Hepatocyte (in vitro differentiated cells): ENCODE measurements around the gene RFTN1. TPM values are rescaled to one million over a fixed set of nuclear protein-coding genes. Genes with fewer than 3 reads are reported as not detected.

ENCODE experiments used
- DNase-seq: peaks from one replicate; pipeline ENCODE4 v3.0.0-alpha.2; 2016; ENCODE audit warnings: low spot score
- H2AFZ ChIP-seq: fragments of 200-600 bp; sonication (generic); 2 replicates; pipeline ENCODE4 v1.6.0; 2016; ENCODE audit warnings: antibody characterized with exemption, mild to moderate bottlenecking
- H3K27ac ChIP-seq: fragments of 200-600 bp; sonication (generic); 2 replicates; pipeline ENCODE4 v1.5.1; 2016; ENCODE audit warnings: mild to moderate bottlenecking
- H3K27me3 ChIP-seq: fragments of 200-600 bp; sonication (generic); 2 replicates; pipeline ENCODE4 v1.6.1; 2016
- H3K36me3 ChIP-seq: fragments of 200-600 bp; sonication (generic); replicated peaks from 2 replicates; pipeline ENCODE4 v1.5.1; 2016; ENCODE audit warnings: low read depth; ENCODE audit not compliant: insufficient read depth
- H3K4me1 ChIP-seq: fragments of 200-600 bp; sonication (generic); 2 replicates; pipeline ENCODE4 v1.5.1; 2016; ENCODE audit warnings: mild to moderate bottlenecking, moderate library complexity; ENCODE audit not compliant: insufficient read depth
- H3K4me2 ChIP-seq: fragments of 200-600 bp; sonication (generic); 2 replicates; pipeline ENCODE4 v1.6.0; 2016
- H3K4me3 ChIP-seq: fragments of 200-600 bp; sonication (generic); 2 replicates; pipeline ENCODE4 v1.5.1; 2016; ENCODE audit warnings: mild to moderate bottlenecking
- H3K79me2 ChIP-seq: fragments of 200-600 bp; sonication (generic); 2 replicates; pipeline ENCODE4 v1.6.0; 2017; ENCODE audit warnings: mild to moderate bottlenecking
- H3K9me2 ChIP-seq: fragments of 200-600 bp; sonication (generic); replicated peaks from 2 replicates; pipeline ENCODE4 v1.6.0; 2017; ENCODE audit warnings: mild to moderate bottlenecking; ENCODE audit not compliant: insufficient read depth
- H3K9me3 ChIP-seq: fragments of 200-600 bp; sonication (generic); 2 replicates; pipeline ENCODE4 v1.5.1; 2016; ENCODE audit warnings: low read depth, mild to moderate bottlenecking
- H4K20me1 ChIP-seq: fragments of 200-600 bp; sonication (generic); 2 replicates; pipeline ENCODE4 v1.6.0; 2016; ENCODE audit warnings: mild to moderate bottlenecking; ENCODE audit not compliant: insufficient read depth, poor library complexity, severe bottlenecking
- EZH2 ChIP-seq: fragments of 200-600 bp; sonication (generic); IDR thresholded peaks from 2 replicates; pipeline ENCODE4 v1.6.1; 2016; ENCODE audit warnings: antibody characterized with exemption, mild to moderate bottlenecking, borderline replicate concordance
- EZH2phosphoT487 ChIP-seq: fragments of 200-600 bp; sonication (generic); IDR thresholded peaks from one replicate; pipeline ENCODE4 v1.6.1; 2018; ENCODE audit warnings: antibody characterized with exemption, mild to moderate bottlenecking, low read depth, moderate library complexity; ENCODE audit not compliant: unreplicated experiment, severe bottlenecking
- WGBS: methylation state at CpG from one replicate; pipeline ENCODE4 v1.1.6; 2016; ENCODE audit warnings: low lambda C conversion rate; ENCODE audit errors: missing lambda C conversion rate; 5-methylcytosine and 5-hydroxymethylcytosine counted together
- polyA plus RNA-seq: library from polyadenylated mRNA; unstranded; fragments of >200 nt; fragmentation: Nextera tagmentation; extraction: Ambion mirVana; gene quantifications from 2 replicates; pipeline ENCODE4 v1.2.1, GENCODE V29; 2016
- total RNA-seq: library from RNA; depleted of rRNA; stranded (reverse); fragments of >200 nt; gene quantifications from 2 replicates; pipeline ENCODE4 v1.2.3, GENCODE V29; 2014
- TF ChIP-seq, protein P1 (sequence below): fragments of 200-600 bp; sonication (generic); IDR thresholded peaks from 2 replicates; pipeline ENCODE4 v1.5.1; 2016; ENCODE audit warnings: antibody characterized with exemption, mild to moderate bottlenecking; ENCODE audit not compliant: poor library complexity

Gene RFTN1
- total and polyA plus RNA-seq, 2 experiments from 2014 or later, result 10.0 to 14.9 TPM

DNA sequence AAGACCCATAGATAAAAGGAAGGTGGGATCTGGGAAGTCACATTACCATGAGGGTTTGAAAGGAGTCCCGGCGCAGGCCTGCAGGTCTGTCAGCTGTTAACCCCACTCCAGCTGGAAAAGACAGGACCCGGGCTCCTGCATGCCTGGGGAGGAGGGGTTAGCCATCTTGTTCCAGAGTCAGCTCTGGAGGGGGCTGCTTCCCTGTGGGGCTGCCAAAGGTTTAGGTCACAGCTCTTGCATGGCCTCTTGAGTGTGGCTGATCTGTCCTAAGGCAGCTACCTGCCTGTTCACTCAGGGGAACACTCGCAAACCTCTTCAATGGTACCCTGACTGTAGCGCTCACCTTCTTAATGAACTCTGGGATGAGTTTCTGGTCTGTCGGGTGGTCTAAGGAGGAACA, 104.5 kb downstream of the RFTN1 start:
- H3K79me2 ChIP-seq, result no peaks in the 10 kb centered on the region
- H3K4me2 ChIP-seq, result no peak overlapping the region
- no peaks in the 10 kb centered on the region for H3K4me1 ChIP-seq
- no peaks in the 10 kb centered on the region for H4K20me1 ChIP-seq
- H3K36me3 ChIP-seq, result no peaks in the 10 kb centered on the region
- H2AFZ ChIP-seq, result no peak overlapping the region
- TF ChIP-seq EZH2phosphoT487 (no peak), EZH2 (no peak)
- TF ChIP-seq, protein P1, sequence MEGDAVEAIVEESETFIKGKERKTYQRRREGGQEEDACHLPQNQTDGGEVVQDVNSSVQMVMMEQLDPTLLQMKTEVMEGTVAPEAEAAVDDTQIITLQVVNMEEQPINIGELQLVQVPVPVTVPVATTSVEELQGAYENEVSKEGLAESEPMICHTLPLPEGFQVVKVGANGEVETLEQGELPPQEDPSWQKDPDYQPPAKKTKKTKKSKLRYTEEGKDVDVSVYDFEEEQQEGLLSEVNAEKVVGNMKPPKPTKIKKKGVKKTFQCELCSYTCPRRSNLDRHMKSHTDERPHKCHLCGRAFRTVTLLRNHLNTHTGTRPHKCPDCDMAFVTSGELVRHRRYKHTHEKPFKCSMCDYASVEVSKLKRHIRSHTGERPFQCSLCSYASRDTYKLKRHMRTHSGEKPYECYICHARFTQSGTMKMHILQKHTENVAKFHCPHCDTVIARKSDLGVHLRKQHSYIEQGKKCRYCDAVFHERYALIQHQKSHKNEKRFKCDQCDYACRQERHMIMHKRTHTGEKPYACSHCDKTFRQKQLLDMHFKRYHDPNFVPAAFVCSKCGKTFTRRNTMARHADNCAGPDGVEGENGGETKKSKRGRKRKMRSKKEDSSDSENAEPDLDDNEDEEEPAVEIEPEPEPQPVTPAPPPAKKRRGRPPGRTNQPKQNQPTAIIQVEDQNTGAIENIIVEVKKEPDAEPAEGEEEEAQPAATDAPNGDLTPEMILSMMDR, result no peak
- DNase-seq, result no peak
- H3K9me2 ChIP-seq, result no peaks in the 10 kb centered on the region
- H3K27me3 ChIP-seq, result no peaks in the 10 kb centered on the region
- no peaks in the 10 kb centered on the region for H3K9me3 ChIP-seq
- no peak overlapping the region for H3K27ac ChIP-seq
- 84% methylated on average over 6 of the region's 6 CpGs for WGBS
- H3K4me3 ChIP-seq, result no peak overlapping the region

DNA sequence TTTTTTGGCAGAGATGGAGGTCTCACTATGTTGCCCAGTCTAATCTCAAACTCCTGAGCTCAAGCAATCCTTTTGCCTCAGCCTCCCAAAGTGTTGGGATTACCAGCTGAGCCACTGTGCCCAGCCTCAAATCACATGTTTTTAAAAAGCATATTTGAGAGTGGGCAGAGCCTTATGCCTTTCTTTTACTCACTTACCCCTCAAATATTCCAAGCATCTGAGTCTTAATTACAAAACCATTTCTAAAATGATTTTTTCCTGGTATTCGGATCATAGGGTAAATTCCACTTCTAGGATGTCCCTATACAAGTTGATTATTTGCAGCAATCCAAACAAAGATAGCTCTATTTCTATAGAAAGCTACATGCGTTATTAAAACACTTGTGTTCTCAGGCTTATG, 106.1 kb downstream of the RFTN1 start:
- H3K36me3 ChIP-seq, result no peaks in the 10 kb centered on the region
- no peaks in the 10 kb centered on the region for H3K4me1 ChIP-seq
- no peaks in the 10 kb centered on the region for H3K79me2 ChIP-seq
- no peak overlapping the region for H3K27ac ChIP-seq
- H3K27me3 ChIP-seq, result no peaks in the 10 kb centered on the region
- H3K9me3 ChIP-seq, result no peaks in the 10 kb centered on the region
- no peaks in the 10 kb centered on the region for H4K20me1 ChIP-seq
- 83% methylated on average over 2 of the region's 2 CpGs for WGBS
- no peak overlapping the region for H3K4me2 ChIP-seq
- no peak overlapping the region for H2AFZ ChIP-seq
- no peak overlapping the region for H3K4me3 ChIP-seq
- no peak for DNase-seq
- TF ChIP-seq EZH2phosphoT487, result no peak
- TF ChIP-seq EZH2, result no peak
- TF ChIP-seq, protein P1, result no peak
- H3K9me2 ChIP-seq, result no peaks in the 10 kb centered on the region

DNA sequence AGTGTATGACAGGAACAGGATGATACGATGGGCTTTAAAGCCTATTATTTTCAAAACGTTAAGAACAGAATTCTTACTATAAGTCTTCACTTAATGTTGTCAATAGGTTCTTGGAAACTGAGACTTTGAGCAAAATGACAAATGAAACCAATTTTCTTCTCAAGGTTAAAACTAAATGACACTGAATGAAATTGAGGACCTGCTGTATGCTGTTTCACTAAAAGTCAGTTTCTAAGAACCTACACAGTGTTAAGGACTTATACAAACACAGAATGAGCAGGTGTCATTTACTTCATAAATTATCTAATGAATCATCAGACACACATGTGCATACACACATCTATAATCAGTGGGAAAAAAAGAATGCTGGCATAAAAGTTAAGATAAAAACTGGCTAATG, 106.9 kb downstream of the RFTN1 start:
- no peaks in the 10 kb centered on the region for H3K79me2 ChIP-seq
- no peak overlapping the region for H3K4me2 ChIP-seq
- H2AFZ ChIP-seq, result no peak overlapping the region
- H3K9me2 ChIP-seq, result no peaks in the 10 kb centered on the region
- H3K4me3 ChIP-seq, result no peak overlapping the region
- H3K9me3 ChIP-seq, result no peaks in the 10 kb centered on the region
- H4K20me1 ChIP-seq, result no peaks in the 10 kb centered on the region
- no peaks in the 10 kb centered on the region for H3K4me1 ChIP-seq
- TF ChIP-seq EZH2, result no peak
- TF ChIP-seq, protein P1, result no peak
- TF ChIP-seq EZH2phosphoT487, result no peak
- DNase-seq, result no peak
- 72% methylated on average over 2 of the region's 2 CpGs for WGBS
- H3K27ac ChIP-seq, result no peak overlapping the region
- H3K27me3 ChIP-seq, result no peaks in the 10 kb centered on the region
- no peaks in the 10 kb centered on the region for H3K36me3 ChIP-seq

DNA sequence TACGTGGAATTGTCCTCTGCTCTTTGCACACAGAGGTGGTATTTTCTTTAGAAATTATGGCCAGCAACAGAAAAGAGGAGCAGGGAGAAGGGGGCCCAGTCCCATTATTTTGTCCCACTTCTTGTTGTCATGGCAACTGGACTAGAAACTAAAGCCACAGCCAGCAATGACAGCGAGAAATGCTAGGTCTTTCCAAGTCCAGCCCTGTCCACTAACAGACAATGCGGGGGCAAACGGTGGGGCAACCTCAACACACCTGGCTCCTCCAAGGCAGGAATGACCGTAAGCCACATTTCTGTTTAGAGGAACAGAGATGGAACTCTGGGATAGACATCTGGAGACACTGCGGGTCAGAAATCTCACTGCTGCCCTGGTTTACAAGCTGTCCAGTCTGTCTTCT, 107.3 kb downstream of the RFTN1 start:
- no peaks in the 10 kb centered on the region for H3K27me3 ChIP-seq
- 92% methylated on average over 6 of the region's 6 CpGs for WGBS
- no peaks in the 10 kb centered on the region for H3K4me1 ChIP-seq
- H3K4me2 ChIP-seq, result no peak overlapping the region
- H3K9me2 ChIP-seq, result no peaks in the 10 kb centered on the region
- H4K20me1 ChIP-seq, result no peaks in the 10 kb centered on the region
- DNase-seq, result no peak
- H3K27ac ChIP-seq, result no peak overlapping the region
- H3K4me3 ChIP-seq, result no peak overlapping the region
- H2AFZ ChIP-seq, result no peak overlapping the region
- no peaks in the 10 kb centered on the region for H3K9me3 ChIP-seq
- TF ChIP-seq EZH2, result no peak
- TF ChIP-seq, protein P1, result no peak
- TF ChIP-seq EZH2phosphoT487, result no peak
- no peaks in the 10 kb centered on the region for H3K79me2 ChIP-seq
- H3K36me3 ChIP-seq, result no peaks in the 10 kb centered on the region
